Right atrium auricular region (tissue), 2 donors: Measurements from ENCODE around the gene ADAMTS17. TPM values are rescaled to one million over a fixed set of nuclear protein-coding genes. Genes with fewer than 3 reads are reported as not detected.

Source experiments
- DNase-seq: peaks from one replicate; pipeline ENCODE4 v3.0.0-alpha.2; 2019; ENCODE audit warnings: low spot score
- H3K27ac ChIP-seq, 2 donors: fragments of 200-600 bp; sonication (generic); 1 replicate in 1 of 2; 2 replicates in 1 of 2; pipeline ENCODE4 v1.5.1; 2016 to 2019
- H3K27me3 ChIP-seq, 2 donors: fragments of 200-600 bp; sonication (generic); one replicate each; pipeline versions ENCODE4 v1.5.1 to v1.6.0; 2017 to 2019
- H3K36me3 ChIP-seq: fragments of 200-600 bp; sonication (generic); one replicate; pipeline ENCODE4 v1.5.1; 2016
- H3K4me1 ChIP-seq, 2 donors: fragments of 200-600 bp; sonication (generic); one replicate each; pipeline versions ENCODE4 v1.5.1 to v1.6.0; 2017 to 2019
- H3K4me3 ChIP-seq, 2 donors: fragments of 200-600 bp; sonication (generic); 1 replicate in 1 of 2; 2 replicates in 1 of 2; pipeline ENCODE4 v1.5.1; 2017 to 2019; ENCODE audit warnings: mild to moderate bottlenecking in 1 of 2, moderate library complexity in 1 of 2
- H3K9me3 ChIP-seq, 2 donors: fragments of 200-600 bp; sonication (generic); one replicate each; pipeline ENCODE4 v1.5.1; 2019
- total RNA-seq, 2 donors: library from RNA; depleted of rRNA; stranded (reverse); fragments of >200 nt; gene quantifications; one replicate each; pipeline ENCODE4 v1.1.0, GENCODE V29; 2016
- TF ChIP-seq, protein P1 (sequence below), 2 donors: fragments of 200-600 bp; sonication (generic); IDR thresholded peaks; one replicate each; pipeline ENCODE4 v1.5.1; 2019; ENCODE audit warnings: antibody characterized with exemption in 2 of 2

ADAMTS17 gene
- total RNA-seq, 2 donors from 2014 or later, result 3.6 to 4.4 TPM

DNA sequence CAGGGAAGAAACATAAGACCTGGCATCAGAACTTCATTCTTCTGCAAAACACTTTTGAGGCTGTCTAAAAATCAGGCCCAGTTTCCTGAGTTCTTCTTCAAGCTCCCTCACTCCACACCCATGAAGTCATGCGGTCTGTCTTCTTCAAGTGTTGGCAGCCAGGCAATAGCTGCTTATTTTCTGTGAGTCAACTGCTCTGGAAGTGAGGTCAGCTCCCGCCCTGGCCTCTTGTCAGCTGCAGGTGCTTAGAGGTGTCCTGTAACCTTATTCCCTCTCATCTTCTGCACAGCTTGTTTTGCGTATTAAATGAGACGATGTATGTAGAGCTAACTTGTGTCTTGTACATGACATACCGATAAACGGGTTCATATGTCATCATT lies 226.1 kb downstream of the ADAMTS17 start:
- Histone ChIP-seq H3K27me3 (no peaks in the 10 kb centered on the region), H3K4me1 (peaks cover 0 to 61% of the 10 kb centered on the region in 2 donors), H3K27ac (peak overlapping the region; percentile 91 to 95), H3K9me3 (peaks cover 0 to 1% of the 10 kb centered on the region in 2 donors), H3K4me3 (no peak overlapping the region), H3K36me3 (no peaks in the 10 kb centered on the region)
- DNase-seq, result peak; percentile 74
- TF ChIP-seq, protein P1, sequence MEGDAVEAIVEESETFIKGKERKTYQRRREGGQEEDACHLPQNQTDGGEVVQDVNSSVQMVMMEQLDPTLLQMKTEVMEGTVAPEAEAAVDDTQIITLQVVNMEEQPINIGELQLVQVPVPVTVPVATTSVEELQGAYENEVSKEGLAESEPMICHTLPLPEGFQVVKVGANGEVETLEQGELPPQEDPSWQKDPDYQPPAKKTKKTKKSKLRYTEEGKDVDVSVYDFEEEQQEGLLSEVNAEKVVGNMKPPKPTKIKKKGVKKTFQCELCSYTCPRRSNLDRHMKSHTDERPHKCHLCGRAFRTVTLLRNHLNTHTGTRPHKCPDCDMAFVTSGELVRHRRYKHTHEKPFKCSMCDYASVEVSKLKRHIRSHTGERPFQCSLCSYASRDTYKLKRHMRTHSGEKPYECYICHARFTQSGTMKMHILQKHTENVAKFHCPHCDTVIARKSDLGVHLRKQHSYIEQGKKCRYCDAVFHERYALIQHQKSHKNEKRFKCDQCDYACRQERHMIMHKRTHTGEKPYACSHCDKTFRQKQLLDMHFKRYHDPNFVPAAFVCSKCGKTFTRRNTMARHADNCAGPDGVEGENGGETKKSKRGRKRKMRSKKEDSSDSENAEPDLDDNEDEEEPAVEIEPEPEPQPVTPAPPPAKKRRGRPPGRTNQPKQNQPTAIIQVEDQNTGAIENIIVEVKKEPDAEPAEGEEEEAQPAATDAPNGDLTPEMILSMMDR (IDR thresholded peaks at IDR 0.05), result no peak

DNA sequence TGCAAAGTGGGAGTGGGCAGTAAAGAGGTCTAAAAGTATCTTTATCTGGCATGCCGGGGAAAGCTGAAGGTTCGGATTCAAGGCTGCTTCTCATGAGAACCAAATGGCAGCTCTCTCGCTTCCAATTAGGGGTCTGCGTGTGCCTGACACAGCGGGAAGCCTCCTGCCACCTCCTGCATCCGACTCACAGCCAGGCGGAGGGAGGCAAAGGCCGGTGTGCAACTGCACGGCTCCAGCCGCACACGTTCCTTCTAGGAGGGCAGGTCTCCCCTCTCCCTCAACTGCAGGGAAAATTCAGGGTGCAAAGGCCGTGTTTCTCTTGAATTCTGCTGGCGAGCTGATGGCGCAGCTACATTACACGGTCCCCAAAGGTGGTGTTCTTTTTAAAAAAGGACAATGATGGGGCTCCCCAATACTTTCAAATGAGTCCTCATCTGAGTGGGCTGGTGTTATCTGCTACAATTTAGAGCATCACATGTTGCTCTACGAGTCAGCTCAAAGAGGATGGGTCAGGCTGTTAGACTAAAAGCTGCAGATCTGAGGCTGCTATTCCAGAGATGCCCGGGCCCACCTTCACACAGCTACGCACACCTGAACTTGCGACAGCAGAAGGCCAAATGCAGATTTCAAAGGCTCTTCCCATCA lies 226.6 kb downstream of the ADAMTS17 start:
- H3K4me3 ChIP-seq, result no peak overlapping the region
- H3K4me1 ChIP-seq, result peaks cover 0 to 66% of the 10 kb centered on the region in 2 donors

DNA sequence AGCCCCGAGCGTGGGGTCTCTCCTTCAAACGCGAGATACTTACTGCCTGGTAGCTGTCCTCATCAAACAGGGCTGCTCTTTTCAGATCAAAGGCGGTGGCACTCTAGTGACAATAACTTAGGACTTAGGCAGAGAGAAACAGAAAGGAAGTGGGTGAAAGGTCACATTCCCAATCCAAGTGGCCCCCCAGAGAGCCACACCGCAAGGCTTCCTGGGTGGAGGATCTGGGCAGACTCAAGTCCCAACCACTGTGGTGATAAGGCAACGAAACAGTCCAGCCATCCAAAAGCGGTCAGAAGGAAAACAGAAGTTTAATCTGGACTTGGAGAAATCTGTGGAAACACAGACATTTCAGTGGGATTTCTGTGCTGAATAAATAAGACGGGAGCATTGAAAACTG lies 227.2 kb downstream of the ADAMTS17 start:
- H3K27me3 ChIP-seq, result no peaks in the 10 kb centered on the region
- TF ChIP-seq, protein P1 (IDR thresholded peaks at IDR 0.05), result no peak
- peak overlapping the region; percentile 91 to 95 for H3K27ac ChIP-seq
- H3K4me3 ChIP-seq, result peak overlapping the region in 1 of 2 donors; percentile 41
- peak; percentile 75 for DNase-seq
- H3K4me1 ChIP-seq, result peaks cover 0 to 66% of the 10 kb centered on the region in 2 donors
- H3K9me3 ChIP-seq, result no peaks in the 10 kb centered on the region
- no peaks in the 10 kb centered on the region for H3K36me3 ChIP-seq

More for the DNA sequence above, 226.6 kb downstream of the ADAMTS17 start:
- Histone ChIP-seq H3K27ac (peak overlapping the region; percentile 91 to 95), H3K36me3 (no peaks in the 10 kb centered on the region), H3K9me3 (no peaks in the 10 kb centered on the region), H3K27me3 (no peaks in the 10 kb centered on the region)
- DNase-seq, result no peak
- TF ChIP-seq, protein P1 (IDR thresholded peaks at IDR 0.05), result no peak

DNA sequence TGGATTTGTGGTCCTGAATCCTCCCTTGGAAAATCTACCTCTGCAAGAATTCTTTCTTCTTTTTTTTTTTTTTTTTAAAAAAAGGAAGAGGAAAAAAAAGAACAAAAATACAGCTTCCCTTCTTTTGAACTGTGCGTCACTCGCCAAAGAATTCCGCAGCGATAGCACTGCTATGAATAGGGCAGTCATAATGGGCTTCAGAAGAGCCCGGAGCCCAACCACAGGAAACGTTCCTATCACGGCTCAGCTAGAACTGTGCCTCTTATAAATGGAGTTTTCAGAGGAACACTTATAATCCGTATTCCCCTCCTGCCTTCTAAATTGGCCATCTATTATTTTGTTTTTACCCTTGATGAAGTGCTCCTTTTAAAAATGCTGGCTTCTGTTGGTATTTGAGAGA lies 227.7 kb downstream of the ADAMTS17 start:
- Histone ChIP-seq H3K4me3 (peak overlapping the region in 1 of 2 donors; percentile 41), H3K9me3 (no peaks in the 10 kb centered on the region), H3K36me3 (no peaks in the 10 kb centered on the region), H3K4me1 (peaks cover 0 to 66% of the 10 kb centered on the region in 2 donors), H3K27ac (peak overlapping the region; percentile 91 to 95), H3K27me3 (no peaks in the 10 kb centered on the region)
- peak; percentile 92 for DNase-seq
- TF ChIP-seq, protein P1 (IDR thresholded peaks at IDR 0.05), result no peak

DNA sequence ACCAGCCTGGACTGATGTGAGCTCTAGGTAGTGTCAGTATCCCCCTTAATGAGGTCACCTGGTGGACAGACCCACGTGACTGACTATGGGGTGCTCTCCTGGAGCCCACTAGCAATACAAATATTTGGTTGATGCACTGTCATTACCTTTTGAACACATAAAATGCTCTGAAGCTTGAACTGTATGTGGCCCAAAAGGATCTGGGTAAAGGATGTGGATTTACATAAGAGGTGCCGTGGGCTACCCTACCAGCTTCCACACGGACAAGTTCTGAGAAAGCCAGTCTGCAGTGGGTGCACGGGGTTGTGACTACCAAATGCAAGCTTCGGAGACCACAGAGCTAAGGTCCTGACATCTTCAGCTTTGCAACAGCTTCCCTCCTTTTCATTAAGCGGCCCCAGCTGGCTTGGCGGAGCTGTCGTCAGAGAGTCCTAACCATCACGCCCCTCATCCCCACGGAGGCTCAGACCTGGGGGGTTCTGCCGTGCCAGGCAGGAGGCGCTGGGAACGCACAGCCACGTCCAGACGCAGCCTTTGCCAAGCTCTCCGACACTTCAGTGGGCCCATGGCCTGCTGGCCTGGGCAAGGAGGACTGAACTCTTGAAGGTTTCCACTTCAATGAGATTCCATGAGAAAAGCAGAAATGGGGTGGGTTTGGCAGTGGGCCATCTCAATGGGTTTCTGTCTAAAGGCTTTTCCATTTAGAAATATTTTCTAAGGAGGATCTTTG lies 228.3 kb downstream of the ADAMTS17 start:
- TF ChIP-seq, protein P1 (IDR thresholded peaks at IDR 0.05), result no peak
- H3K4me3 ChIP-seq, result no peak overlapping the region
- H3K27me3 ChIP-seq, result no peaks in the 10 kb centered on the region
- peak overlapping the region; percentile 91 to 95 for H3K27ac ChIP-seq
- H3K9me3 ChIP-seq, result no peaks in the 10 kb centered on the region
- no peaks in the 10 kb centered on the region for H3K36me3 ChIP-seq
- H3K4me1 ChIP-seq, result peaks cover 0 to 66% of the 10 kb centered on the region in 2 donors
- DNase-seq, result peak; percentile 77
